Measurements from ENCODE around the gene PRTN3.
"Not testable (repeated sequence)": the region's sequence is repeated elsewhere in the genome, so short reads cannot be mapped to it uniquely, and the experiment has no call there.

PRTN3 gene

DNA sequence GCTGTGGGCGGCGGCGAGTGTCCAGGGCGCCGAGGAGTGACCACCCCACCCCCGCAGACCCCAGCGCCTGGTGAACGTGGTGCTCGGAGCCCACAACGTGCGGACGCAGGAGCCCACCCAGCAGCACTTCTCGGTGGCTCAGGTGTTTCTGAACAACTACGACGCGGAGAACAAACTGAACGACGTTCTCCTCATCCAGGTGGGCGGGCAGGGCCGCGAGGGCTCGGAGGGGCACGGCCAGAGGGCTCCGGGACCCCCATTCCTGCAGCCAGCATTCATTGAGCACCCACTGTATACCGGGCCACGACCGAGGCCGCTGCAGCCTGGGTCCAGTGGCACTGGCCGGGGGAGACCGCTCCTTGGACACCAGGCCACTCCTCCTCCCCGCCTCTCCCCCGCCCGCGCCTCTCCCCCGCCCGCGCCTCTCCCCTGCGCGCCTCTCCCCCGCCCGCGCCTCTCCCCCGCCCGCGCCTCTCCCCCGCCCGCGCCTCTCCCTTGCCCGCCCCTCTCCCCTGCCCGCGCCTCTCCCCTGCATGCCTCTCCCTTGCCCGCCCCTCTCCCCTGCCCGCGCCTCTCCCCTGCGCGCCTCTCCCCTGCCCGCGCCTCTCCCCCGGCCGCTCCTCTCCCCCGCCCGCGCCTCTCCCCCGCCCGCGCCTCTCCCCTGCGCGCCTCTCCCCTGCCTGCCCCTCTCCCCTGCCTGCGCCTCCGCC, 3.2 kb downstream of the PRTN3 start:
- no peak for DNase-seq (ENCODE audit: low read depth in 3 of 3, low spot score in 1 of 3)

DNA sequence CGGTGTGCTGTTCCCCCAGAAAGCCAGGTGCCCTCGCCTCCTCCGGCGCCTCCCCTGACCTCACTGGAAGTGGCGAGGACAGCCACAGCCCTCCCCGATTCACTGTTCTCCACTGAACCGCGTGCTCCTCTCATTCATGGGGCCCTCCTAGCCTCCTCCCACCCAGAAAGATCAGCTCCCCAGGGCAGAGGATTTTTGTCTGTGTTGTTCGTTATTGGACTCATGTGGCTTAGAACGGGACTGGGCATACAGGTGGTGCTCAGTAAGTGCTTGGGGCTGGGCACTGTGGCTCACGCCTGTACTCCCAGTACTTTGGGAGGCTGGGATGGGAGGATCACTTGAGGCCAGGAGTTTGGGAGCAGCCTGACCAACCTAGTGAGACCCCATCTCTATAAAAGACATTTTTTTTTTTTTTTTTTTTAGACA, 3.8 kb downstream of the PRTN3 start:
- DNase-seq (ENCODE audit: low read depth in 3 of 3, low spot score in 1 of 3): no peak

DNA sequence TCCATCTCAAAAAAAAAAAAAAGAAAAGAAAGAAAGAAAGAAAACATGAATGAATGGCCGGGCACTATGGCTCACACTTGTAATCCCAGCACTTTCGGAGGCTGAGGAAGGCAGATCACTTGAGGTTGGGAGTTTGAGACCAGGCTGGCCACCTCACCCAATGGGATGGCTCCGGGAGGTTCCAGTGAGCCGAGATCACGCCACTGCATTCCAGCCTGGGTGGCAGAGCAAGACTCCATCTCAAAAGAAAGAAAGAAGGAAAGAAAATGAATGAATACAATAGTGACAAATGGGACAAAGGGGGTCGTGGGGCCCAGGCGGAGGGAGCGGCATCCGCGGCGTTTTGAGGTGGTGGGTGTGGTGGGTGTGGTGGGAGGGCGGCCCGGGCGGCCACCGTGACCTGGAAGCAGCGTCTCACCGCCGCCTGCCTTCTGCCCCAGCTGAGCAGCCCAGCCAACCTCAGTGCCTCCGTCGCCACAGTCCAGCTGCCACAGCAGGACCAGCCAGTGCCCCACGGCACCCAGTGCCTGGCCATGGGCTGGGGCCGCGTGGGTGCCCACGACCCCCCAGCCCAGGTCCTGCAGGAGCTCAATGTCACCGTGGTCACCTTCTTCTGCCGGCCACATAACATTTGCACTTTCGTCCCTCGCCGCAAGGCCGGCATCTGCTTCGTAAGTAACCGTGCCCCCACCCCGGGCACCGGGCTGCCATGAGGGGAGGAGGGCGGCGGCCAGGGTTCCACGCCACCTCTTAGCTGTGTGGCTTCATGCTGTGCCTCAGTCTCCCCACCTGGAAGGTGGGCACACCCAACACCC, 5.1 kb downstream of the PRTN3 start:
- no peak for DNase-seq (ENCODE audit: low read depth in 3 of 3, low spot score in 1 of 3)

DNA sequence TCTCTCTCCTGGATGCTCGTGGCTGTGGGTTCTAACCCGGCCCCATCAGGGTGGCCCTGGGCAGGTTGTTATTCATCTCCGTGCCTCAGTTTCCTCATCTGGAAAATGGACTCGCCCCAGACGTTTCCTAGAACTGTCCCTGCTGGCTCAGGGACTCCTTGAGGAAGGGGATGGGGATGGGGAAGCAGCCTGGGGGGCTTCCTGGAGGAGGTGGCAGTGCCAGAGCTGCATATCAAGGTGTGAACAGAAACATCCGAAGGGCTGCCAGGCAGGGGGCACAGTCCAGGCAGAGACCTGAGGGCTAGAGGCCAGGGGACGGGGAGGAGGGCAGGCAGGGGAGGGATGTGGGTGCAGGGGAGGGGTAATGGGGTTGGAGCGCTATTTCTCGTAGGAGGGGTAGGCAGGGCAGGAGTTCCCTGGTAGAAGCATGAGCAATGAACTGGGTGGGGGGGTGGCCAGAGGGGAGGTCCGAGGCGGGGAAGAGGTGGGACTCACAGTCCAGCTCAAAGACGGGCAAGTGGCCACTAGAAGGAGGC, 7.7 kb downstream of the PRTN3 start:
- no peak for DNase-seq (ENCODE audit: low read depth in 3 of 3, low spot score in 1 of 3)

DNA sequence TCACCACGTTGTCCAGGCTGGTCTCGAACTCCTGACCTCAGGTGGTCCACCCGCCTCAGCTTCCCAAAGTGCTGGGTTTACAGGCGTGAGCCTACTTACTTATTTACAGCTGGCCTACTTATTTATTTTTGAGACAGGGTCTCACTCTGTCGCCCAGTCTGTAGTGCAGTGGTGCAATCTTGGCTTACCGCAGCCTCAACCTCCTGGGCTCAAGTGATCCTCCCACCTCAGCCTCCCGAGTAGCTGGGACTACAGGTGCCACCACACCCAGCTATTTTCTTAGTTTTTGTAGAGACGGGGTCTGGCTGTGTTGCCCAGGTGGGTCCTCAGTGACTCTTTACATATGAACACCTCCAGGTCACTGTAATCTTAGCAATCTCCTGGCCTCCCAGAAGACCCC, 8.4 kb downstream of the PRTN3 start:
- not testable (repeated sequence) for DNase-seq (ENCODE audit: low read depth in 3 of 3, low spot score in 1 of 3)

DNA sequence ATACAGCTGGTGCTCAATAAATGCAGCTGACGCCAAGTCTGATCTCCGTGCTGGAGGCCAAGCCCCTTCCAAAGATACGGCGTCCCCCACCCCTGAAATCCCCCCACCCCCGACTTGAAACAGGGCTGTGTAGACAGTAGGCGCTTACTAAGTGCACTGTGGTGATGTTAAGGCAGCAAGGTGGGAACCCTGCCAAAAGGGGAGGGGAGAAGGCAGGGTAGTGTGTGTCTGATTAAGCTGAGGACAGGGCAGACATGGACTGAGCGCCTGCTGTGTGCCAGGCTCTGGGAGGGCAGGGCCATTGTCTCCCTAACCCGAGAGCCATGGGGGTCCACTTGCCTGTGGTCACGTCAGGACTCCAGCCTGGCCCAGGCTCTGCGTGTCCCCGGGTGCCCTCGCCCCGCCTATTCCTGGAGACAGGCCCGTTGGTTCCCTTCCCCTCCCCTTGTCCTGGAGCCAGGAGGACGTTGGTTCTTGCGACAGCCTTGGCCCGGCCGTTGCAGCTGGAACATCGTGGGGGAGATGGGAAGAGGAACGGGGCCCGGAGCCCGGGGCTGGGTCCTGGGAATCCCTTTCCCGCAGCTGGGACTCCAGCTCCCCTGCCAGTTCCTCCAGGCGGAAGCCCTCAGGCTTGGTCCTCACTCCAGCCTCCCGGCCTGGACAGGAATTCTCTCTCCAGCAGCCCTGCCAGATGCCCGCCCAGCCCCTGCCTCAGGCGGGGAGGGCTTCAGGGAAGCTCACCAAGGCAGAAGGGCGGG, 9.6 kb downstream of the PRTN3 start:
- no peak for DNase-seq (ENCODE audit: low read depth in 3 of 3, low spot score in 1 of 3)

DNA sequence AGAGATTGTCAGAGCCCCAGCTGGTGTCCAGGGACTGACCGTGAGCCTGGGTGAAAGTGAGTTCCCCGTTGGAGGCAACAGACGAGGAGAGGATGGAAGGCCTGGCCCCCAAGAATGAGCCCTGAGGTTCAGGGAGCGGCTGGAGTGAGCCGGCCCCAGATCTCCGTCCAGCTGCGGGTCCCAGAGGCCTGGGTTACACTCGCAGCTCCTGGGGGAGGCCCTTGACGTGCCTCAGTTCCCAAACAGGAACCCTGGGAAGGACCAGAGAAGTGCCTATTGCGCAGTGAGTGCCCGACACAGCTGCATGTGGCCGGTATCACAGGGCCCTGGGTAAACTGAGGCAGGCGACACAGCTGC, 10.2 kb downstream of the PRTN3 start:
- no peak for DNase-seq (ENCODE audit: low read depth in 3 of 3, low spot score in 1 of 3)

DNA sequence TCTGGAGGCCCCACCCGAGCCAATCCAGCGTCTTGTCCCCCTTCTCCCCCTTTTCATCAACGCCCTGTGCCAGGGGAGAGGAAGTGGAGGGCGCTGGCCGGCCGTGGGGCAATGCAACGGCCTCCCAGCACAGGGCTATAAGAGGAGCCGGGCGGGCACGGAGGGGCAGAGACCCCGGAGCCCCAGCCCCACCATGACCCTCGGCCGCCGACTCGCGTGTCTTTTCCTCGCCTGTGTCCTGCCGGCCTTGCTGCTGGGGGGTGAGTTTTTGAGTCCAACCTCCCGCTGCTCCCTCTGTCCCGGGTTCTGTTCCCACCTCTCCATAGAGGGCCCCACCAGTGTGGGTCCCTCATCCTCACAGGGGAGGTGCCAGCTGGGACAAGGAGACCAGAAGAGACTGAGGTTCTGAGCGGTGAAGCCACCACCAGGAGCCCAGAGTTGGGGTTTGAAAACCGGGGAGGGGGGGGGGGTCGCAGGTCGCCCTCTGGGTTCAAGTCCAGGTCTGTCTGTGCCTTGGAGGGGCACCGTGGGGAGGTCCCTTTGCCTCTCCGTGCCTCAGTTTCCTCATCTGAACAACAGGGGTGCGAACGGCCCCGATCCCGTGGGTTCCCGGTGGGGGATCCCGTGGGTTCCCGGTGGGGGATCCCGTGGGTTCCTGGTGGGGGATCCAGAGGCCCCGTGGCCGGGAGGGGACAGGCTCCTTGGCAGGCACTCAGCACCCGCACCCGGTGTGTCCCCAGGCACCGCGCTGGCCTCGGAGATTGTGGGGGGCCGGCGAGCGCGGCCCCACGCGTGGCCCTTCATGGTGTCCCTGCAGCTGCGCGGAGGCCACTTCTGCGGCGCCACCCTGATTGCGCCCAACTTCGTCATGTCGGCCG, 11.6 kb downstream of the PRTN3 start, which contains the start of gene ELANE:
ELANE (plus strand) TSS at position 168 of the 878 bp plus-strand sequence; CDS start at position 194, 26 bp downstream.
- no peak for DNase-seq (ENCODE audit: low read depth in 3 of 3, low spot score in 1 of 3)

DNA sequence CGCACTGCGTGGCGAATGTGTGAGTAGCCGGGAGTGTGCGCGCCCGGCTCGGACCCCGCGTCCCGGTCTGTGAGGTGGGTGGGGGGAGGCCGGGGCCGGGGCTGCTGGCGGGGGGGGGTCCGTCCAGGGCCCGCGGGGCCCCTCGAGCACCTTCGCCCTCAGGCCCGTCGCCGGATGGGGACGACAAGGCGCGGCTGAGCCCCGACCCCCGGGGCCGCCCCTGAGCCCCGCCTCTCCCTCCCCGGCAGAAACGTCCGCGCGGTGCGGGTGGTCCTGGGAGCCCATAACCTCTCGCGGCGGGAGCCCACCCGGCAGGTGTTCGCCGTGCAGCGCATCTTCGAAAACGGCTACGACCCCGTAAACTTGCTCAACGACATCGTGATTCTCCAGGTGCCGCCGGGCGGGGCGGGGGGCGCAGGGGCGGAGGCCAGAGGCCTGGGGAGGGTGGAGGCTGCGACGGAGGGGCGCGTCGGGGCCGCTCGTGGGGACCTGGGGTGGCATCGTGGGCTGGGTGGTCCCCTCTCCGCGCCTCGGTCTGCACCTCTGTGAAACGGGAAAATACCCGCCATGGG, 12.3 kb downstream of the PRTN3 start:
- DNase-seq (ENCODE audit: low read depth in 3 of 3, low spot score in 1 of 3): no peak

DNA sequence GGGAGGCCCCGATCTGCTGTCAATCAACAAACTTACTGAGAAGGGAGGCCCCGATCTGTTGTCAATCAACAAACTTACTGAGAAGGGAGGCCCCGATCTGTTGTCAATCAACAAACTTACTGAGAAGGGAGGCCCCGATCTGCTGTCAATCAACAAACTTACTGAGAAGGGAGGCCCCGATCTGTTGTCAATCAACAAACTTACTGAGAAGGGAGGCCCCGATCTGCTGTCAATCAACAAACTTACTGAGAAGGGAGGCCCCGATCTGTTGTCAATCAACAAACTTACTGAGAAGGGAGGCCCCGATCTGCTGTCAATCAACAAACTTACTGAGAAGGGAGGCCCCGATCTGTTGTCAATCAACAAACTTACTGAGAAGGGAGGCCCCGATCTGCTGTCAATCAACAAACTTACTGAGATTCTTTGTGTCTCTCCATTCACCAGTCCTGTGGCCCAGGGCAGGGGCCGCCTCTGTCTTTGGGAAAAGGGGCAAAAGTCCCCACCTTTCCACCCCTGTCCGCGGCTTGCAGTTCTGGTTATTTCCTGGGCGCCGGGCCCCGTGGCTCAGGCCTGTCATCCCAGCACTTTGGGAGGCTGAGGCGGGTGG, 12.9 kb downstream of the PRTN3 start:
- DNase-seq (ENCODE audit: low read depth in 3 of 3, low spot score in 1 of 3): not testable (repeated sequence)

DNA sequence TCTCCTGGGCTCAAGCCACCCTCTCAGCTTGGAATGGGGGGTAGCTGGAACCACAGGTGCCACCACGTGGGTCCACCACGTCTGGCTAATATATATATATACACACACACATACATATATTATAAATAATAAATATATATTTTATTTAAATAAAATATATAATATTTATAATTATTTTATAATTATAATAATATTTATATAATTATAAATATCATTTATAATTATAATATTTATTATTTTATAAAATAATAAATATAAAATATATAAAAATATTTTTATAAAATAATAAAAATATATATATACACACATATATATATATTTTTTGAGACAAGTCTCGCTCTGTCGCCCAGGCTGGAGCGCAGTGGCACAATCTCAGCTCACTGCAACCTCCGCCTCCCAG, 13.8 kb downstream of the PRTN3 start:
- no peak for DNase-seq (ENCODE audit: low read depth in 3 of 3, low spot score in 1 of 3)

DNA sequence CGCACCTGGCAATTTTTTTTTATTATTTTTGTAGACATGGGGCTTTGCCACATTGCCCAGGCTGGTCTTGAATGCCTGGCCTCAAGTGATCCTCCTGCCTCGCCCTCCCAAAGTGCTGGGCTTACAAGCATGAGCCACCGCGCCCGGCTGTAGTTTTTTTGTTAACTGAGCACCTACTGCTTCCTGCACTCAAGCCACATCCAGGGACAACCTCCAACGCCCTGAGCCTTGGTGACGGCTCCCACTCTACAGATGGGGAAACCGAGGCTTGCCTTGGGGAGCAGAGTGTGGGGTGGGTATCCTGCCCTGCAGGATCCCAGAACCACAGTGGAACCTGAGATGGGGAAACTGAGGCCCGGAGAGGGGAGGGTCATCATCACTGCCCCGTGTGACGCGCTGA, 14.3 kb downstream of the PRTN3 start:
- no peak for DNase-seq (ENCODE audit: low read depth in 3 of 3, low spot score in 1 of 3)

DNA sequence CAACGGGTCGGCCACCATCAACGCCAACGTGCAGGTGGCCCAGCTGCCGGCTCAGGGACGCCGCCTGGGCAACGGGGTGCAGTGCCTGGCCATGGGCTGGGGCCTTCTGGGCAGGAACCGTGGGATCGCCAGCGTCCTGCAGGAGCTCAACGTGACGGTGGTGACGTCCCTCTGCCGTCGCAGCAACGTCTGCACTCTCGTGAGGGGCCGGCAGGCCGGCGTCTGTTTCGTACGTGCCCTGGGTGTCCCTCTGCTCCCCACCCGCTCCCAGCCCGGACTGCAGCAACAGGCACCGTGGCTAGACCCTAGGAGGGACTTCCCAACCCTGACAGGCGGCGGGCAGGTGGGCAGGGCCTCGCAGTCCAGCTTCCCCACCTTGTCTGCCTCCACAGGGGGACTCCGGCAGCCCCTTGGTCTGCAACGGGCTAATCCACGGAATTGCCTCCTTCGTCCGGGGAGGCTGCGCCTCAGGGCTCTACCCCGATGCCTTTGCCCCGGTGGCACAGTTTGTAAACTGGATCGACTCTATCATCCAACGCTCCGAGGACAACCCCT, 14.8 kb downstream of the PRTN3 start:
- DNase-seq (ENCODE audit: low read depth in 3 of 3, low spot score in 1 of 3): no peak

DNA sequence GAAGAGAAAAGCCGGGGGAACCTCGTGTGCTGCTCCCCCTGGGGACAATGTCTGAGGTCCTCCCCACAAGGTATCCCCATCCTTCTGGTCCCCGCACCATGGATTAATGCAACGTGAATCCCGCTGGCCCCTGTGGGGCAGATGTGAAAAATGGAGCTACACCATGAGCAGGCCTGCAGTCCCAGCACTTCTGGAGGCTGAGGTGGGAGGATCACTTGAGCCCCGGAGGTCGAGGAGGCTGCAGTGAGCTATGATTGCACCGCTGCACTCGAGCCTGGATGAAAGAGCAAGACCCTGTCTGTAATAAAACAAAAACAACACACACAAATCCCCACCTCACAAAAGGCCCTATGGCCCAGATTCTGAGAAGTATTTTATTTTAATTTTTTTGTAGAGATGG, 17.5 kb downstream of the PRTN3 start:
- no peak for DNase-seq (ENCODE audit: low read depth in 3 of 3, low spot score in 1 of 3)

DNA sequence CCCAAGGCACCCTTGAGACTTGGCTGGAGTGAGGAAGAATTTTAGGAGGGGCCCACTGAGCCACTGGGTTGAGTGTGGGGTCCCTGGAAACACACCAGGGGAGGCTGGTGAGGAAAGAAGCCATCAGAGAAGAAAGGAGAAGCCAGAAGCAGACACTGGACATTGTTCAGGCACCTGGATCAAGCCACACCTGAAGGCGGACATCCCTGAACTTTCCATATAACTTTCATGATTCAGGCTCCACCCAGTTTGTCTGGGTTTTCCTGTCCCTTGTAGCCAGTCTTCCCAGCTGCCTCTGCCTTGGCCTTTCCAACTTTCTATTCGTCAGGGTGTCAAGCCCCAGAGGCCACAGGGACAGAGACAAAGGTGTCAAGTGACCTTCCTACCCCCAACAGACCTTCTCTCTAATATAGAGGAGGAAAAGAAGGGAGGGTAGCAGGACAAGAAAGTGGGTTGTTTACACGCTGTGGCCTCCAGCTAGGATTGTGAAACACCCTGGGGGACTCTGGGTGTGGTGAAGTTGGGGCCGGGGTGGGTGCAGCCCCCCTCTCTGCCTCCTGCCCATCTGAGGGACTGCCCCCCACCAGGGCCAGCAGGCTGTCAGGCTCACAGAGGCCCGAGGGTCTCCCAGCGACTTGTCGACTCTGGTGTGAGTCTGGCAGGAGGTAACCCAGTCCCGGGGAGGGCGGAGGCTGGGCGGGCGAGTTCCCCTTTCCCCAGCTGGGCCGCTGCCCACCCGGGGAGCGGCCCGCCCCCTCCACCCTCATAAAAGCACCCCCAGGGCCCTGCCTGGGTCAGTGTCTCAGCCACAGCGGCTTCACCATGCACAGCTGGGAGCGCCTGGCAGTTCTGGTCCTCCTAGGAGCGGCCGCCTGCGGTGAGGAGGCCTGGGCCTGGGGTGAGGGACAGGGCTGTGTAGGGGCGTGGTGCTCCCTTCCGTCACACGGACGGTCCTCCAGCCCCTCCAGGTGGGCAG, 18.4 kb downstream of the PRTN3 start, which contains the start of gene CFD:
CFD (plus strand) TSS at position 797 of the 976 bp plus-strand sequence; CDS start at position 823, 26 bp downstream.
- DNase-seq (ENCODE audit: low read depth in 3 of 3, low spot score in 1 of 3): no peak

DNA sequence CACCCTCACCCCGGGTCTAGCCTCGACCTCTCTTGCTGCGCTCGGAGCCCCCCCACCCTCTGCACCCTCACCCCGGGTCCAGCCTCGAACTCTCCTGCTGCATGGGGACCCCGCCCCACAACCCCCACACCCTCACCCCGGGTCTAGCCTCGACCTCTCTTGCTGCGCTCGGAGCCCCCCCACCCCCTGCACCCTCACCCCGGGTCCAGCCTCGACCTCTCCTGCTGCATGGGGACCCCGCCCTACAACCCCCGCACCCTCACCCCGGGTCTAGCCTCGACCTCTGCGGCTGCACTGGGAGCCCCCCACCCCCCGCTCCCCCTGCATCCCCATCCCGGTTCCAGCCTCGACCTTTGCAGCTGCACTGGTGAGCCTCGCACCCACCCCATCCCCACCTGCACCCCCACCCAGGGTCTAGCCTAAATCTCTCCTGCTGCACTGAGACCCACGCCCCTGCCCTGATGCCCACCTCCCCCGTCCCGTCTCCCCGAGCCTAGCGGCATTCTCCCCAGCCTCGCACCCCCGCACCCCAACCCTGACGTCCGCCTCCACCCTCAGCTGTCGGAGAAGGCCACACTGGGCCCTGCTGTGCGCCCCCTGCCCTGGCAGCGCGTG, 20.4 kb downstream of the PRTN3 start:
- no peak for DNase-seq (ENCODE audit: low read depth in 3 of 3, low spot score in 1 of 3)

DNA sequence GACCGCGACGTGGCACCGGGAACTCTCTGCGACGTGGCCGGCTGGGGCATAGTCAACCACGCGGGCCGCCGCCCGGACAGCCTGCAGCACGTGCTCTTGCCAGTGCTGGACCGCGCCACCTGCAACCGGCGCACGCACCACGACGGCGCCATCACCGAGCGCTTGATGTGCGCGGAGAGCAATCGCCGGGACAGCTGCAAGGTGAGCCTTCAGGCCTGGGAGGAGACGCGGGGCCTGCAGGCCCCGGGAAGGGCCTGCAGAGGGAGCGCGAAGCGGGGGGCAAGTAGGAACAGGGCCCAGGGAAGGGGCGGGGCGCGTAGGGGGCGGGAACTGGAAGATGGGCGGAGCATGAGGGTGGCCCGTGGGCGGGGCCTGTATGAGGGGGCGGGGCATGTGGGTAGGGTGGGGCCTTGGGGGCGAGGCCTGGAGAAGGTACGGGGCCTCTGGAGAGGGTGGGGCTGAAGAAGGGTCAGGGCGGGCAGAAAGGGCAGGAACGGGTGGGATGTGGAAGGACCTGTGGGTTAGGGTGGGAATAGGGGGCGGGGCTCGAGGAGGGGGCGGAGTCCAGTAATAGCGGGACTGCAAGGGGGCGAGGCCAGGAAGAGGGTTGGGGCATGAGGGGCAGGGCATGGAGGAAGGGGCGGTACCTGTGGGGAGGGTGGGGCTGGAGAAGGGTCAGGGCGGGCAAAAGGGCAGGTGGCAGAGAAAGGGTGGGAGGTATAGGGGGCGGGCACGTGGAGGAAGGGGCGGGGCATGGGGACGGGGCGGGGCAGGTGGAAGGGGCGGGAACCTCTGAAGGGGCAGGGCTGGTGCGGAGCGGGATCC, 21.2 kb downstream of the PRTN3 start:
- peak in 2 of 3 donors; percentile 45 to 59 for DNase-seq (ENCODE audit: low read depth in 3 of 3, low spot score in 1 of 3)

All from stimulated activated CD4-positive, alpha-beta T cell treated with anti-CD3 and anti-CD28 coated beads, TNF-alpha, amount 100 ng/mL, for 1 hour (primary cell).